ENCODE results near the gene CDK2AP2.
"Not testable (repeated sequence)": the region's sequence is repeated elsewhere in the genome, so short reads cannot be mapped to it uniquely, and the experiment has no call there.

- TF ChIP-seq CTCF, EP300 (IDR thresholded peaks at IDR 0.05): not testable (repeated sequence)
Observed at GRCh38 chr11:67485873-67486361, 22.0 kb downstream of the CDK2AP2 start.
